GM12801 (cell line): ENCODE data around the gene SLC22A23.

Experiments used
- TF ChIP-seq, protein P1 (sequence below): IDR thresholded peaks from one replicate; pipeline ENCODE4 v1.5.1; 2011; ENCODE audit warnings: control low read depth; ENCODE audit not compliant: insufficient read length; ENCODE audit errors: extremely low read depth

Gene SLC22A23

GRCh38 chr6:3290149-3290930 is 166.5 kb downstream of the SLC22A23 start:
- TF ChIP-seq, protein P1, sequence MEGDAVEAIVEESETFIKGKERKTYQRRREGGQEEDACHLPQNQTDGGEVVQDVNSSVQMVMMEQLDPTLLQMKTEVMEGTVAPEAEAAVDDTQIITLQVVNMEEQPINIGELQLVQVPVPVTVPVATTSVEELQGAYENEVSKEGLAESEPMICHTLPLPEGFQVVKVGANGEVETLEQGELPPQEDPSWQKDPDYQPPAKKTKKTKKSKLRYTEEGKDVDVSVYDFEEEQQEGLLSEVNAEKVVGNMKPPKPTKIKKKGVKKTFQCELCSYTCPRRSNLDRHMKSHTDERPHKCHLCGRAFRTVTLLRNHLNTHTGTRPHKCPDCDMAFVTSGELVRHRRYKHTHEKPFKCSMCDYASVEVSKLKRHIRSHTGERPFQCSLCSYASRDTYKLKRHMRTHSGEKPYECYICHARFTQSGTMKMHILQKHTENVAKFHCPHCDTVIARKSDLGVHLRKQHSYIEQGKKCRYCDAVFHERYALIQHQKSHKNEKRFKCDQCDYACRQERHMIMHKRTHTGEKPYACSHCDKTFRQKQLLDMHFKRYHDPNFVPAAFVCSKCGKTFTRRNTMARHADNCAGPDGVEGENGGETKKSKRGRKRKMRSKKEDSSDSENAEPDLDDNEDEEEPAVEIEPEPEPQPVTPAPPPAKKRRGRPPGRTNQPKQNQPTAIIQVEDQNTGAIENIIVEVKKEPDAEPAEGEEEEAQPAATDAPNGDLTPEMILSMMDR = no peak

GRCh38 chr6:3289664-3290055 is 167.2 kb downstream of the SLC22A23 start:
- TF ChIP-seq, protein P1 = no peak

DNA sequence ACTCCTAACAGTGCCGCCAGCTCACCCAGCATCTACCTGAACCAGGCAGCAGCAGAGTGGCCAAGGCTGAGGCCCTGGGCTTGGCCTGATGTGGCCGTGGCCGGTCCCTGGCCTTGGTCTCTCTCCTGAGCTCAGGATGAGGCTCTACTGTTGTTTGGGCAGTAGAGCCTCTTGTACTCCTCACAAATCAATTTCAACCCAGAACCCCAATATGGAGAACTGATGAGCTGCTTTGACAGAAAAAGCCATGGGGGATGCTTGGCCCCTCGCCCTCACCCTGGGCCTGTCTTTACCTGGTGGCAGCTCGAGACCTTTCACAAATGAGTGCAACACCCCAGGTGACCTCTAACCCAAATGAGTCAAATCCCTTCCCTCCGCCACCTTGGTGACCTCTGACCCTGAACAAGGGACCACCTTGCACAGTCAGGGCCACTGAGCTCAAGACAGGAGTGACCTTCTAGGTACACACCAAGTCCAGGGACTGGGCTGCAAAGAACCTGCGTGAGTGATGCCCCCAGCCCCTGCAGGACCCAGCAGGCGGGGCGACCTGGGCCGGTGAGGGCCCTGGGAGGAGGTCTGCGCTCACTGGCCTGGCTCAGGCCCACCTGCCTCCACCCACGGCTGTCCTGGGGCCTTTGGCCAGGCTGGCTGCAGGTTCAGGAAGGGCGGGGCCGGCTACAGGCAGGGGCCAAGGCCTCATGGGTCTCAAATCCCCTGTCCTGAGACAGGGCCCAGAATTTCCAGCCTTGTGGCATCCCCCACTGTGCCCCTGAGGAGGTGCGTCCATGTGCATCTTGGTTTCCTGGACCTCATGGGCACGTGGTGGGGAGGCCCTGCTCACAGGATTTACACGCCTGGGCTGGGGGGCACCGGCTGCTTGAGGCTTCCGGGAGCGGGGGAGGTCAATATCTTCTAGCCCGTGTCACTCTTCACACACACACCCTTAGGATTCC is 167.9 kb downstream of the SLC22A23 start:
- TF ChIP-seq, protein P1 = no peak

- TF ChIP-seq, protein P1 = no peak
Measured at GRCh38 chr6:3287976-3288707, 168.7 kb downstream of the SLC22A23 start.

DNA sequence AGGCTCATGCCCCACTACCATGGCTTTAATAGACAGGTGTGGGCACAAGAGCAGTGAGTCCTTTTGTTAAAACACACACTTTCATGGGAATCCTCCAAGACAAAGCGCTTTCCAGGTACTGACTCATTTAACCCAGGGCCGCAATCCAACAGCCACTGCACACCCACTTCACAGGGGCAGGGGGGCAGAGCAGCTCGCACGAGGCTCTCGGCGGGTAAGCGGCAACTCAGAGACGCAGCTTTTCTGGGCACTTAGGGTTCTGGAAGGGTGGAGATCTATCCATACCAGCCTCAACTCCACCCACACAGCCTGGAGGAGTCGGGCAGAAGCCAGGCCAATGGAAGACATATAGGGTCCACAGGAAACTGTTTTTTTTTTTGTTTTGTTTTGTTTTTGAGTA is 169.5 kb downstream of the SLC22A23 start:
- TF ChIP-seq, protein P1 = no peak

DNA sequence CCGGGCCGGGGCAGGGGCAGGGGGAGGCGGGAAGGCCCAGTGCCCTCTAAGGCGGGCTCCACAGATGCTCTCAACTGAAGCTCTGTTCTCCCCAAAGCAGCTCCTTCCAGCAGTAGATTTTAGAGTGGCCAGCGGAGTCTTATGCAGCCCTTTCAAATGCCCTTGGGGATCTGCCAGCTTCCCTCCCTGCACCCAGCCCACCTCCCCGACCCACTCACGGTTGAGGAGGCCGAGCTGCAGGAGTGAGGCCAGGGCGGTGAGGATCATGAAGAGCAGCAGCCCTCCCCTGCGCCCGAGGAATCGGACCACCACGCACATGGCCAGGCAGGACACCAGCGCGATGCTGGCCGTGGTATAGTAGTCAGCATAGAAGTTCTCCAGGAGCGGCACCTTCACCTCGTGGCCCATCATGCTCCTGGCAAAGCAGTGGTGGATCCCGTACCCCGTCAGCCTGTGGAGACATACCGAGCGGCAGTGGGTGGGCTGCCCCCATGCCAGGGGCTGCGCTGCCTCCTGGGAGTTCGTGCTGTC is 170.1 kb downstream of the SLC22A23 start:
- TF ChIP-seq, protein P1 = no peak
